ENCODE measurements around the gene TSR1. TPM values are rescaled to one million over a fixed set of nuclear protein-coding genes. Genes with fewer than 3 reads are reported as not detected.

TSR1 gene
- polyA plus RNA-seq, 1 of the 3 experiments (the other 2 are of a cell fraction) = 26.7 TPM

DNA sequence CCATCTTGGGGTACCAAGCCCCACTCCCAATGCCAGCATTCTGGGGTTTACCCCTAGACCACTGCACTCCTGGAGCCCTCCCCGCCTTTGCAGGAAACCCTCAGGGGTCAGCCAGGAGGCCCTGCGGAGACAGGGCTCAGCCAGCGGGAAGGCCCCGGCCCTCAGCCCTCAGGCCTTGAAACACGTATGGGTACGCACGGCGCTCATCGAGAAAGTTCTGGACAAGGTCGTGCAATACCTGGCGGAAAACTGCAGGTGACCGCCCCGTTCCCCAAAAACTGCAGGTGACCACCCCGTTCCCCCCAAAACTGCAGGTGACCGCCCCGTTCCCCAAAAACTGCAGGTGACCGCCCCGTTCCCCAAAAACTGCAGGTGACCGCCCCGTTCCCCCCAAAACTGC, 25.8 kb upstream of the TSR1 start:
- Histone ChIP-seq H3K9me2 (no peaks in the 10 kb centered on the region), H3K9ac (no peak overlapping the region), H3K36me3 (replicated peaks in 1 of 2; ENCODE audit: control insufficient read depth in 1 of 2, insufficient read depth in 2 of 2, low read length in 1 of 2) (peaks cover 0 to 44% of the 10 kb centered on the region in 2 experiments), H3K4me1 (ENCODE audit: control insufficient read depth in 1 of 2, insufficient read depth in 2 of 2, low read depth in 1 of 2, low read length in 1 of 2) (peaks cover 2 to 16% of the 10 kb centered on the region in 2 experiments; a peak in 2 of 4 replicates), H3K4me2 (no peak overlapping the region), H3K27ac (ENCODE audit: low read depth in 2 of 2, low read length in 1 of 2) (no peak overlapping the region), H3K79me2 (ENCODE audit: insufficient read depth) (peaks cover 6% of the 10 kb centered on the region; the same call in 1 of the 2 replicates), H3K4me3 (ENCODE audit: low read depth in 2 of 2, low read length in 1 of 2) (no peak overlapping the region), H2AFZ (ENCODE audit: low read depth) (no peak overlapping the region), H3F3A (replicated peaks; ENCODE audit: insufficient read depth) (no peaks in the 10 kb centered on the region), H3K27me3 (ENCODE audit: insufficient read depth) (no peaks in the 10 kb centered on the region), H4K20me1 (ENCODE audit: insufficient read depth) (peaks cover 28% of the 10 kb centered on the region), H3K9me3 (no peaks in the 10 kb centered on the region)
- CTCF ChIA-PET = interaction anchor here (2.1 to 10.6 kb wide), 4 partner anchors 9 to 55 kb away, joined by 12 to 88 read pairs (median 16); no protein-coding TSS in a partner anchor
- 97% methylated on average over 17 of the region's 20 CpGs for WGBS (ENCODE audit: low lambda C conversion rate)
- POLR2A ChIA-PET = no interaction called here
- no peak for DNase-seq
- TF ChIP-seq POLR2AphosphoS5 (IDR thresholded peaks at IDR 0.05; ENCODE audit: low read depth, low read length) (no peak), TEAD4 (IDR thresholded peaks at IDR 0.05; ENCODE audit: borderline replicate concordance, insufficient read depth) (no peak), GABPA (IDR thresholded peaks at IDR 0.05; ENCODE audit: low read depth) (no peak), MXI1 (IDR thresholded peaks at IDR 0.05; ENCODE audit: low read depth, low read length) (no peak), RFX5 (IDR thresholded peaks at IDR 0.05; ENCODE audit: low read length) (no peak), RAD21 (IDR thresholded peaks at IDR 0.05; ENCODE audit: low read length) (no peak), SIN3A (IDR thresholded peaks at IDR 0.05; ENCODE audit: borderline replicate concordance, low read depth, low read length) (no peak), FOSL2 (IDR thresholded peaks at IDR 0.05; ENCODE audit: borderline replicate concordance, low read depth) (no peak)
- TF ChIP-seq, protein P1, sequence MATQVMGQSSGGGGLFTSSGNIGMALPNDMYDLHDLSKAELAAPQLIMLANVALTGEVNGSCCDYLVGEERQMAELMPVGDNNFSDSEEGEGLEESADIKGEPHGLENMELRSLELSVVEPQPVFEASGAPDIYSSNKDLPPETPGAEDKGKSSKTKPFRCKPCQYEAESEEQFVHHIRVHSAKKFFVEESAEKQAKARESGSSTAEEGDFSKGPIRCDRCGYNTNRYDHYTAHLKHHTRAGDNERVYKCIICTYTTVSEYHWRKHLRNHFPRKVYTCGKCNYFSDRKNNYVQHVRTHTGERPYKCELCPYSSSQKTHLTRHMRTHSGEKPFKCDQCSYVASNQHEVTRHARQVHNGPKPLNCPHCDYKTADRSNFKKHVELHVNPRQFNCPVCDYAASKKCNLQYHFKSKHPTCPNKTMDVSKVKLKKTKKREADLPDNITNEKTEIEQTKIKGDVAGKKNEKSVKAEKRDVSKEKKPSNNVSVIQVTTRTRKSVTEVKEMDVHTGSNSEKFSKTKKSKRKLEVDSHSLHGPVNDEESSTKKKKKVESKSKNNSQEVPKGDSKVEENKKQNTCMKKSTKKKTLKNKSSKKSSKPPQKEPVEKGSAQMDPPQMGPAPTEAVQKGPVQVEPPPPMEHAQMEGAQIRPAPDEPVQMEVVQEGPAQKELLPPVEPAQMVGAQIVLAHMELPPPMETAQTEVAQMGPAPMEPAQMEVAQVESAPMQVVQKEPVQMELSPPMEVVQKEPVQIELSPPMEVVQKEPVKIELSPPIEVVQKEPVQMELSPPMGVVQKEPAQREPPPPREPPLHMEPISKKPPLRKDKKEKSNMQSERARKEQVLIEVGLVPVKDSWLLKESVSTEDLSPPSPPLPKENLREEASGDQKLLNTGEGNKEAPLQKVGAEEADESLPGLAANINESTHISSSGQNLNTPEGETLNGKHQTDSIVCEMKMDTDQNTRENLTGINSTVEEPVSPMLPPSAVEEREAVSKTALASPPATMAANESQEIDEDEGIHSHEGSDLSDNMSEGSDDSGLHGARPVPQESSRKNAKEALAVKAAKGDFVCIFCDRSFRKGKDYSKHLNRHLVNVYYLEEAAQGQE (IDR thresholded peaks at IDR 0.05; ENCODE audit: low read depth, low read length) = no peak
- TF ChIP-seq, protein P2, sequence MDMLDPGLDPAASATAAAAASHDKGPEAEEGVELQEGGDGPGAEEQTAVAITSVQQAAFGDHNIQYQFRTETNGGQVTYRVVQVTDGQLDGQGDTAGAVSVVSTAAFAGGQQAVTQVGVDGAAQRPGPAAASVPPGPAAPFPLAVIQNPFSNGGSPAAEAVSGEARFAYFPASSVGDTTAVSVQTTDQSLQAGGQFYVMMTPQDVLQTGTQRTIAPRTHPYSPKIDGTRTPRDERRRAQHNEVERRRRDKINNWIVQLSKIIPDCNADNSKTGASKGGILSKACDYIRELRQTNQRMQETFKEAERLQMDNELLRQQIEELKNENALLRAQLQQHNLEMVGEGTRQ (IDR thresholded peaks at IDR 0.05; ENCODE audit: borderline replicate concordance, low read depth, low read length) = no peak
- TF ChIP-seq, protein P3, sequence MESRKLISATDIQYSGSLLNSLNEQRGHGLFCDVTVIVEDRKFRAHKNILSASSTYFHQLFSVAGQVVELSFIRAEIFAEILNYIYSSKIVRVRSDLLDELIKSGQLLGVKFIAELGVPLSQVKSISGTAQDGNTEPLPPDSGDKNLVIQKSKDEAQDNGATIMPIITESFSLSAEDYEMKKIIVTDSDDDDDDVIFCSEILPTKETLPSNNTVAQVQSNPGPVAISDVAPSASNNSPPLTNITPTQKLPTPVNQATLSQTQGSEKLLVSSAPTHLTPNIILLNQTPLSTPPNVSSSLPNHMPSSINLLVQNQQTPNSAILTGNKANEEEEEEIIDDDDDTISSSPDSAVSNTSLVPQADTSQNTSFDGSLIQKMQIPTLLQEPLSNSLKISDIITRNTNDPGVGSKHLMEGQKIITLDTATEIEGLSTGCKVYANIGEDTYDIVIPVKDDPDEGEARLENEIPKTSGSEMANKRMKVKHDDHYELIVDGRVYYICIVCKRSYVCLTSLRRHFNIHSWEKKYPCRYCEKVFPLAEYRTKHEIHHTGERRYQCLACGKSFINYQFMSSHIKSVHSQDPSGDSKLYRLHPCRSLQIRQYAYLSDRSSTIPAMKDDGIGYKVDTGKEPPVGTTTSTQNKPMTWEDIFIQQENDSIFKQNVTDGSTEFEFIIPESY (IDR thresholded peaks at IDR 0.05; ENCODE audit: borderline replicate concordance, low read depth) = no peak

Measured in SK-N-SH (cell line).